ENCODE results near the gene CD300H. TPM values are rescaled to one million over a fixed set of nuclear protein-coding genes. Genes with fewer than 3 reads are reported as not detected.
"Not testable (repeated sequence)": the region's sequence is repeated elsewhere in the genome, so short reads cannot be mapped to it uniquely, and the experiment has no call there.

Gene CD300H
- total RNA-seq, 1 experiment from 2014 or later, result not detected

- Histone ChIP-seq H3K27ac (no peak overlapping the region), H3K9me3 (replicated peaks) (0 out of 2 replicates have a peak, but pooled peaks cover 2% of the 10 kb centered on the region), H3K36me3 (no peaks in the 10 kb centered on the region), H3K27me3 (replicated peaks) (peaks cover 24% of the 10 kb centered on the region), H3K4me3 (no peak overlapping the region), H3K4me1 (replicated peaks) (no peaks in the 10 kb centered on the region)
- peak in 1 of 2 experiments; percentile 37 for DNase-seq (ENCODE audit: low read depth in 1 of 2, low spot score in 2 of 2)
These were observed 42.5 kb downstream of the CD300H start for GRCh38 chr17:74524653-74525464.

GRCh38 chr17:74523308-74523707, 44.0 kb downstream of the CD300H start:
- peaks cover 16% of the 10 kb centered on the region for H3K27me3 ChIP-seq (replicated peaks)
- no peaks in the 10 kb centered on the region for H3K36me3 ChIP-seq
- DNase-seq (ENCODE audit: low read depth in 1 of 2, low spot score in 2 of 2), result peak in 1 of 2 experiments; percentile 35
- no peak overlapping the region for H3K4me3 ChIP-seq
- no peak overlapping the region for H3K27ac ChIP-seq
- H3K9me3 ChIP-seq (replicated peaks), result 0 out of 2 replicates have a peak, but pooled peaks cover 2% of the 10 kb centered on the region
- H3K4me1 ChIP-seq (replicated peaks), result no peaks in the 10 kb centered on the region

- Histone ChIP-seq H3K27me3 (replicated peaks) (peaks cover 9% of the 10 kb centered on the region), H3K4me1 (replicated peaks) (no peaks in the 10 kb centered on the region), H3K36me3 (no peaks in the 10 kb centered on the region), H3K4me3 (no peak overlapping the region), H3K27ac (no peak overlapping the region), H3K9me3 (replicated peaks) (0 out of 2 replicates have a peak, but pooled peaks cover 2% of the 10 kb centered on the region)
- peak in 1 of 2 experiments; percentile 39 for DNase-seq (ENCODE audit: low read depth in 1 of 2, low spot score in 2 of 2)
These were observed 44.8 kb downstream of the CD300H start for GRCh38 chr17:74522381-74523105.

GRCh38 chr17:74521701-74522201, 45.6 kb downstream of the CD300H start:
- Histone ChIP-seq H3K27me3 (replicated peaks) (peaks cover 6% of the 10 kb centered on the region), H3K27ac (no peak overlapping the region), H3K9me3 (replicated peaks) (0 out of 2 replicates have a peak, but pooled peaks cover 2% of the 10 kb centered on the region), H3K36me3 (no peaks in the 10 kb centered on the region), H3K4me3 (no peak overlapping the region), H3K4me1 (replicated peaks) (no peaks in the 10 kb centered on the region)
- DNase-seq (ENCODE audit: low read depth in 1 of 2, low spot score in 2 of 2), result peak in 1 of 2 experiments; percentile 40

GRCh38 chr17:74520790-74521480, 46.4 kb downstream of the CD300H start:
- no peaks in the 10 kb centered on the region for H3K36me3 ChIP-seq
- no peaks in the 10 kb centered on the region for H3K4me1 ChIP-seq (replicated peaks)
- H3K27ac ChIP-seq, result no peak overlapping the region
- DNase-seq (ENCODE audit: low read depth in 1 of 2, low spot score in 2 of 2), result peak in 1 of 2 experiments; percentile 44
- no peak overlapping the region for H3K4me3 ChIP-seq
- H3K27me3 ChIP-seq (replicated peaks), result peaks cover 6% of the 10 kb centered on the region
- H3K9me3 ChIP-seq (replicated peaks), result 0 out of 2 replicates have a peak, but pooled peaks cover 2% of the 10 kb centered on the region

GRCh38 chr17:74520016-74520434, 47.3 kb downstream of the CD300H start:
- Histone ChIP-seq H3K4me1 (replicated peaks) (no peaks in the 10 kb centered on the region), H3K36me3 (no peaks in the 10 kb centered on the region), H3K4me3 (no peak overlapping the region), H3K27me3 (replicated peaks) (peaks cover under 1% of the 10 kb centered on the region), H3K9me3 (replicated peaks) (peaks cover 2% of the 10 kb centered on the region; the same call in 1 of the 2 replicates), H3K27ac (no peak overlapping the region)
- DNase-seq (ENCODE audit: low read depth in 1 of 2, low spot score in 2 of 2), result no peak

- DNase-seq (ENCODE audit: low read depth in 1 of 2, low spot score in 2 of 2), result not testable (repeated sequence)
These were observed 48.8 kb downstream of the CD300H start for GRCh38 chr17:74518413-74518981.

GRCh38 chr17:74516561-74517328, 50.6 kb downstream of the CD300H start:
- H3K36me3 ChIP-seq, result no peaks in the 10 kb centered on the region
- H3K27me3 ChIP-seq (replicated peaks), result no peaks in the 10 kb centered on the region
- H3K4me1 ChIP-seq (replicated peaks), result no peaks in the 10 kb centered on the region
- H3K27ac ChIP-seq, result no peak overlapping the region
- peaks cover 2% of the 10 kb centered on the region; the same call in 1 of the 2 replicates for H3K9me3 ChIP-seq (replicated peaks)
- no peak for DNase-seq (ENCODE audit: low read depth in 1 of 2, low spot score in 2 of 2)
- H3K4me3 ChIP-seq, result no peak overlapping the region

More at GRCh38 chr17:74518413-74518981, 48.8 kb downstream of the CD300H start:
- H3K4me3 ChIP-seq; H3K27me3 ChIP-seq (replicated peaks); H3K36me3 ChIP-seq; H3K9me3 ChIP-seq (replicated peaks); H3K4me1 ChIP-seq (replicated peaks); H3K27ac ChIP-seq: not testable (repeated sequence)

- no peak for DNase-seq (ENCODE audit: low read depth in 1 of 2, low spot score in 2 of 2)
- no peaks in the 10 kb centered on the region for H3K27me3 ChIP-seq (replicated peaks)
- H3K27ac ChIP-seq, result no peak overlapping the region
- no peaks in the 10 kb centered on the region for H3K4me1 ChIP-seq (replicated peaks)
- H3K36me3 ChIP-seq, result no peaks in the 10 kb centered on the region
- peaks cover 2% of the 10 kb centered on the region; the same call in 1 of the 2 replicates for H3K9me3 ChIP-seq (replicated peaks)
- H3K4me3 ChIP-seq, result no peak overlapping the region
These were observed 51.4 kb downstream of the CD300H start for GRCh38 chr17:74515941-74516340.

GRCh38 chr17:74514632-74515334, 52.5 kb downstream of the CD300H start:
- Histone ChIP-seq H3K4me3 (no peak overlapping the region), H3K27ac (no peak overlapping the region), H3K4me1 (replicated peaks) (no peaks in the 10 kb centered on the region), H3K27me3 (replicated peaks) (no peaks in the 10 kb centered on the region), H3K9me3 (replicated peaks) (peaks cover 2% of the 10 kb centered on the region; the same call in 1 of the 2 replicates), H3K36me3 (no peaks in the 10 kb centered on the region)
- peak in 1 of 2 experiments; percentile 37 for DNase-seq (ENCODE audit: low read depth in 1 of 2, low spot score in 2 of 2)

GRCh38 chr17:74513987-74514631, 53.2 kb downstream of the CD300H start:
- Histone ChIP-seq H3K27me3 (replicated peaks) (no peaks in the 10 kb centered on the region), H3K9me3 (replicated peaks) (peaks cover 2% of the 10 kb centered on the region; the same call in 1 of the 2 replicates)

More at GRCh38 chr17:74513987-74514631, 53.2 kb downstream of the CD300H start:
- Histone ChIP-seq H3K36me3 (no peaks in the 10 kb centered on the region), H3K4me1 (replicated peaks) (no peaks in the 10 kb centered on the region), H3K27ac (no peak overlapping the region), H3K4me3 (no peak overlapping the region)
- DNase-seq (ENCODE audit: low read depth in 1 of 2, low spot score in 2 of 2), result no peak
